Activated CD4-positive, alpha-beta memory T cell treated with anti-CD3 and anti-CD28 coated beads for 36 hours (primary cell): ENCODE results near the gene CD44. TPM values are rescaled to one million over a fixed set of nuclear protein-coding genes. Genes with fewer than 3 reads are reported as not detected.
"Not testable (repeated sequence)": the region's sequence is repeated elsewhere in the genome, so short reads cannot be mapped to it uniquely, and the experiment has no call there.

Experiments
- CTCF ChIA-PET: fragments of 350-600 bp; sonication (Branson Sonifier 250); formaldehyde crosslinking; loops from one replicate; lab custom pipeline; 2021; ENCODE audit warnings: antibody characterized with exemption, inconsistent platforms; lab: Charles Lee
- POLR2A ChIA-PET: fragments of 350-600 bp; sonication (Branson Sonifier 250); formaldehyde crosslinking; loops from one replicate; lab custom pipeline; 2021; ENCODE audit warnings: antibody characterized with exemption; lab: Charles Lee
- DNase-seq: peaks from one replicate; pipeline ENCODE4 v3.0.0-alpha.2; 2020
- H3K27ac Mint-ChIP-seq: one replicate; pipeline ENCODE4 v1.8.0; 2021; ENCODE audit warnings: mixed read lengths
- H3K27me3 Mint-ChIP-seq: one replicate; pipeline ENCODE4 v1.8.0; 2021; ENCODE audit warnings: mixed read lengths
- H3K36me3 Mint-ChIP-seq: one replicate; pipeline ENCODE4 v1.8.0; 2021; ENCODE audit warnings: mixed read lengths
- H3K4me1 Mint-ChIP-seq: one replicate; pipeline ENCODE4 v1.8.0; 2021; ENCODE audit warnings: low read depth, mixed read lengths
- H3K4me3 Mint-ChIP-seq: one replicate; pipeline ENCODE4 v1.8.0; 2021; ENCODE audit warnings: mild to moderate bottlenecking, mixed read lengths
- H3K9me3 Mint-ChIP-seq: one replicate; pipeline ENCODE4 v1.8.0; 2021; ENCODE audit warnings: mixed read lengths
- intact Hi-C: fragments of 100-400 bp; cut with micrococcal nuclease; formaldehyde crosslinking; loops from one replicate; pipeline ENCODE4 v1.15.1; 2023
- total RNA-seq, 2 experiments: library from RNA; stranded (reverse); gene quantifications; one replicate each; pipeline ENCODE4 v1.2.3, GENCODE V29; 2021

Gene CD44
- total RNA-seq, 2 experiments from 2014 or later: 440 to 442 TPM

- peaks cover 30% of the 10 kb centered on the region for H3K4me1 Mint-ChIP-seq
- no peak overlapping the region for H3K4me3 Mint-ChIP-seq
- CTCF ChIA-PET: no interaction called here
- no peaks in the 10 kb centered on the region for H3K36me3 Mint-ChIP-seq
- no peak overlapping the region for H3K27ac Mint-ChIP-seq
- intact Hi-C loops: no loop called here
- DNase-seq: no peak
- H3K9me3 Mint-ChIP-seq: no peaks in the 10 kb centered on the region
- POLR2A ChIA-PET: no interaction called here
- H3K27me3 Mint-ChIP-seq: no peaks in the 10 kb centered on the region
These were observed 35.4 kb upstream of the CD44 start for GRCh38 chr11:35103366-35104208.

- H3K27ac Mint-ChIP-seq: no peak overlapping the region
- ChIA-PET CTCF (no interaction called here), POLR2A (no interaction called here)
- DNase-seq: no peak
- no peaks in the 10 kb centered on the region for H3K27me3 Mint-ChIP-seq
- H3K4me3 Mint-ChIP-seq: no peak overlapping the region
- H3K36me3 Mint-ChIP-seq: no peaks in the 10 kb centered on the region
- H3K9me3 Mint-ChIP-seq: no peaks in the 10 kb centered on the region
- H3K4me1 Mint-ChIP-seq: peaks cover 33% of the 10 kb centered on the region
- intact Hi-C loops: no loop called here
These were observed 34.3 kb upstream of the CD44 start for GRCh38 chr11:35104655-35105054.

- ChIA-PET CTCF (no interaction called here), POLR2A (no interaction called here)
- Mint-ChIP-seq H3K9me3 (no peaks in the 10 kb centered on the region), H3K27me3 (no peaks in the 10 kb centered on the region), H3K4me3 (no peak overlapping the region), H3K36me3 (no peaks in the 10 kb centered on the region), H3K4me1 (peaks cover 35% of the 10 kb centered on the region), H3K27ac (no peak overlapping the region)
- intact Hi-C loops: no loop called here
- no peak for DNase-seq
These were observed 33.5 kb upstream of the CD44 start for GRCh38 chr11:35105319-35106079.

GRCh38 chr11:35106595-35106994 lies 32.4 kb upstream of the CD44 start:
- POLR2A ChIA-PET: no interaction called here
- H3K4me3 Mint-ChIP-seq: no peak overlapping the region
- intact Hi-C loops: no loop called here
- no peak for DNase-seq
- no peak overlapping the region for H3K27ac Mint-ChIP-seq
- H3K27me3 Mint-ChIP-seq: no peaks in the 10 kb centered on the region
- H3K4me1 Mint-ChIP-seq: peaks cover 46% of the 10 kb centered on the region
- no peaks in the 10 kb centered on the region for H3K9me3 Mint-ChIP-seq
- CTCF ChIA-PET: no interaction called here
- H3K36me3 Mint-ChIP-seq: no peaks in the 10 kb centered on the region

- no peak for DNase-seq
- H3K36me3 Mint-ChIP-seq: no peaks in the 10 kb centered on the region
- intact Hi-C loops: no loop called here
- ChIA-PET CTCF (no interaction called here), POLR2A (interaction anchor here (0.9 kb wide), 1 partner anchor 138 kb away, joined by 3 read pairs; no protein-coding TSS in a partner anchor)
- no peaks in the 10 kb centered on the region for H3K9me3 Mint-ChIP-seq
- peaks cover 53% of the 10 kb centered on the region for H3K4me1 Mint-ChIP-seq
- H3K27ac Mint-ChIP-seq: no peak overlapping the region
- no peaks in the 10 kb centered on the region for H3K27me3 Mint-ChIP-seq
- no peak overlapping the region for H3K4me3 Mint-ChIP-seq
These were observed 31.1 kb upstream of the CD44 start for GRCh38 chr11:35107861-35108260.

- DNase-seq, H3K4me3 Mint-ChIP-seq, H3K36me3 Mint-ChIP-seq, CTCF ChIA-PET, POLR2A ChIA-PET, intact Hi-C loops, H3K27ac Mint-ChIP-seq, H3K9me3 Mint-ChIP-seq, H3K27me3 Mint-ChIP-seq: not testable (repeated sequence)
- peaks cover 53% of the 10 kb centered on the region for H3K4me1 Mint-ChIP-seq
These were observed 30.6 kb upstream of the CD44 start for GRCh38 chr11:35108336-35108735.

- Mint-ChIP-seq H3K4me1 (peaks cover 53% of the 10 kb centered on the region), H3K27ac (no peak overlapping the region), H3K36me3 (no peaks in the 10 kb centered on the region), H3K9me3 (no peaks in the 10 kb centered on the region), H3K4me3 (no peak overlapping the region), H3K27me3 (no peaks in the 10 kb centered on the region)
- intact Hi-C loops: no loop called here
- CTCF ChIA-PET: no interaction called here
- POLR2A ChIA-PET: no interaction called here
- DNase-seq: no peak
These were observed 29.9 kb upstream of the CD44 start for GRCh38 chr11:35109041-35109440.

- Mint-ChIP-seq H3K27ac (no peak overlapping the region), H3K4me3 (no peak overlapping the region), H3K4me1 (peaks cover 53% of the 10 kb centered on the region), H3K36me3 (no peaks in the 10 kb centered on the region), H3K27me3 (no peaks in the 10 kb centered on the region), H3K9me3 (no peaks in the 10 kb centered on the region)
- intact Hi-C loops: no loop called here
- DNase-seq: no peak
- ChIA-PET CTCF (no interaction called here), POLR2A (no interaction called here)
These were observed 29.1 kb upstream of the CD44 start for GRCh38 chr11:35109827-35110226.

- no peak overlapping the region for H3K27ac Mint-ChIP-seq
- ChIA-PET CTCF (no interaction called here), POLR2A (interaction anchor here (1.4 kb wide), 1 partner anchor 35 kb away, joined by 3 read pairs; no protein-coding TSS in a partner anchor)
- no peak overlapping the region for H3K4me3 Mint-ChIP-seq
- intact Hi-C loops: no loop called here
- H3K36me3 Mint-ChIP-seq: no peaks in the 10 kb centered on the region
- no peak for DNase-seq
- no peaks in the 10 kb centered on the region for H3K27me3 Mint-ChIP-seq
- no peaks in the 10 kb centered on the region for H3K9me3 Mint-ChIP-seq
- peaks cover 43% of the 10 kb centered on the region for H3K4me1 Mint-ChIP-seq
These were observed 27.6 kb upstream of the CD44 start for GRCh38 chr11:35111161-35112055.

GRCh38 chr11:35112056-35112845 lies 26.7 kb upstream of the CD44 start:
- peaks cover 35% of the 10 kb centered on the region for H3K4me1 Mint-ChIP-seq
- no peak overlapping the region for H3K4me3 Mint-ChIP-seq
- no peak overlapping the region for H3K27ac Mint-ChIP-seq
- H3K9me3 Mint-ChIP-seq: no peaks in the 10 kb centered on the region
- ChIA-PET CTCF (no interaction called here), POLR2A (interaction anchor here (1.4 kb wide), 1 partner anchor 34 kb away, joined by 3 read pairs; no protein-coding TSS in a partner anchor)
- no peaks in the 10 kb centered on the region for H3K36me3 Mint-ChIP-seq
- no peak for DNase-seq
- no peaks in the 10 kb centered on the region for H3K27me3 Mint-ChIP-seq
- intact Hi-C loops: no loop called here

GRCh38 chr11:35112846-35113105 lies 26.2 kb upstream of the CD44 start:
- CTCF ChIA-PET: no interaction called here

More at GRCh38 chr11:35112846-35113105, 26.2 kb upstream of the CD44 start:
- H3K9me3 Mint-ChIP-seq: no peaks in the 10 kb centered on the region
- H3K36me3 Mint-ChIP-seq: no peaks in the 10 kb centered on the region
- intact Hi-C loops: no loop called here
- H3K27ac Mint-ChIP-seq: no peak overlapping the region
- POLR2A ChIA-PET: no interaction called here
- no peak overlapping the region for H3K4me3 Mint-ChIP-seq
- no peaks in the 10 kb centered on the region for H3K27me3 Mint-ChIP-seq
- peaks cover 31% of the 10 kb centered on the region for H3K4me1 Mint-ChIP-seq
- no peak for DNase-seq
